PC-9 (cell line): Measurements from ENCODE around the gene KIAA1671.

ENCODE experiments used
- EZH2 ChIP-seq: fragments of 200-600 bp; sonication (generic); IDR thresholded peaks from 2 replicates; pipeline ENCODE4 v1.8.0; 2017; ENCODE audit warnings: antibody characterized with exemption, low read depth
- TF ChIP-seq, protein P1 (sequence below): fragments of 200-600 bp; sonication (generic); conservative IDR thresholded peaks from 2 replicates; pipeline ENCODE4 v1.6.1; 2017; ENCODE audit warnings: mixed run types, antibody characterized with exemption, mild to moderate bottlenecking, moderate library complexity

GRCh38 chr22:25182131-25183110, 229.9 kb downstream of the KIAA1671 start:
- TF ChIP-seq, protein P1, sequence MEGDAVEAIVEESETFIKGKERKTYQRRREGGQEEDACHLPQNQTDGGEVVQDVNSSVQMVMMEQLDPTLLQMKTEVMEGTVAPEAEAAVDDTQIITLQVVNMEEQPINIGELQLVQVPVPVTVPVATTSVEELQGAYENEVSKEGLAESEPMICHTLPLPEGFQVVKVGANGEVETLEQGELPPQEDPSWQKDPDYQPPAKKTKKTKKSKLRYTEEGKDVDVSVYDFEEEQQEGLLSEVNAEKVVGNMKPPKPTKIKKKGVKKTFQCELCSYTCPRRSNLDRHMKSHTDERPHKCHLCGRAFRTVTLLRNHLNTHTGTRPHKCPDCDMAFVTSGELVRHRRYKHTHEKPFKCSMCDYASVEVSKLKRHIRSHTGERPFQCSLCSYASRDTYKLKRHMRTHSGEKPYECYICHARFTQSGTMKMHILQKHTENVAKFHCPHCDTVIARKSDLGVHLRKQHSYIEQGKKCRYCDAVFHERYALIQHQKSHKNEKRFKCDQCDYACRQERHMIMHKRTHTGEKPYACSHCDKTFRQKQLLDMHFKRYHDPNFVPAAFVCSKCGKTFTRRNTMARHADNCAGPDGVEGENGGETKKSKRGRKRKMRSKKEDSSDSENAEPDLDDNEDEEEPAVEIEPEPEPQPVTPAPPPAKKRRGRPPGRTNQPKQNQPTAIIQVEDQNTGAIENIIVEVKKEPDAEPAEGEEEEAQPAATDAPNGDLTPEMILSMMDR, result no peak
- TF ChIP-seq EZH2, result no peak
